Measurements from ENCODE around the gene ABHD6.
"Not testable (repeated sequence)": the region's sequence is repeated elsewhere in the genome, so short reads cannot be mapped to it uniquely, and the experiment has no call there.

ABHD6 gene

DNA sequence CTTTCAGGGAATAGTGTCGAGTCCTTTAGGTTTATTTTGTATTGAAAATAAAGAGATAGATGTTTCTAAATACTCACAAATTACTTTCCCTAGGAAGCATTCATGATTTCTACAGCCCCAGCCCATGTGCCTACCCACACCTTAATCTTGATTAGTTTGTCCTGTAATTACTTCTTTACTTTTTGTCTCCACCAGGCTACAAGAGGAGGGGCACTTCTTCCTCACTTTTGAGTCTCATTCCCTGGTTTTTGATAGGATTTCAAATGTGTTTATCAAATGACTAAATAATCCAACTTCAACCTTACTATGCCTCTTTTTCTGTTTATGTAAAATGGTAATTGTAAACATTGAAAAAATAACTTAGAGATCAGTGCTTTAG lies 96.9 kb downstream of the ABHD6 start:
- Histone ChIP-seq H3K4me3 (ENCODE audit: low read depth, low read length) (no peak overlapping the region), H3K27me3 (ENCODE audit: control insufficient read depth, insufficient read depth, low read length) (peaks cover 13% of the 10 kb centered on the region), H3K4me1 (ENCODE audit: control insufficient read depth, insufficient read depth, low read length) (peaks cover 11% of the 10 kb centered on the region; the same call in 1 of the 2 replicates), H3K36me3 (ENCODE audit: control insufficient read depth, insufficient read depth, low read length) (no peaks in the 10 kb centered on the region), H3K9me3 (ENCODE audit: control insufficient read depth, insufficient read depth, low read depth, low read length) (no peaks in the 10 kb centered on the region), H3K9ac (ENCODE audit: low read length) (no peak overlapping the region), H3K27ac (ENCODE audit: low read depth, low read length) (no peak overlapping the region)

DNA sequence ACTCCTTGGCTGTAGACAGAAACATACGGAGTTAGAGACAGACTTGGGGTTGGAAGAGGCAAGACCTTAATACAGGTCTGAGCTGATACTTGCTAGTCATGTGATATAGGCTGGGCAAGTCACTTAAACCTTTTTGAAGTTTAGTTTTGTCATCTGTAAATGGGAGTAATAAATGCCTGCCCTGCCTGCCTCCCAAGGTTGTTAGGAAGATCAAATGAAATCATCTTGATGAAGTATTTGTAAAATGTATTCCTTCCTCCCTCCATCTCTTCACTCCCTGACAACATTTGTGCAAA lies 98.0 kb downstream of the ABHD6 start:
- H3K9ac ChIP-seq (ENCODE audit: low read length) = no peak overlapping the region
- peaks cover 11% of the 10 kb centered on the region; the same call in 1 of the 2 replicates for H3K4me1 ChIP-seq (ENCODE audit: control insufficient read depth, insufficient read depth, low read length)

DNA sequence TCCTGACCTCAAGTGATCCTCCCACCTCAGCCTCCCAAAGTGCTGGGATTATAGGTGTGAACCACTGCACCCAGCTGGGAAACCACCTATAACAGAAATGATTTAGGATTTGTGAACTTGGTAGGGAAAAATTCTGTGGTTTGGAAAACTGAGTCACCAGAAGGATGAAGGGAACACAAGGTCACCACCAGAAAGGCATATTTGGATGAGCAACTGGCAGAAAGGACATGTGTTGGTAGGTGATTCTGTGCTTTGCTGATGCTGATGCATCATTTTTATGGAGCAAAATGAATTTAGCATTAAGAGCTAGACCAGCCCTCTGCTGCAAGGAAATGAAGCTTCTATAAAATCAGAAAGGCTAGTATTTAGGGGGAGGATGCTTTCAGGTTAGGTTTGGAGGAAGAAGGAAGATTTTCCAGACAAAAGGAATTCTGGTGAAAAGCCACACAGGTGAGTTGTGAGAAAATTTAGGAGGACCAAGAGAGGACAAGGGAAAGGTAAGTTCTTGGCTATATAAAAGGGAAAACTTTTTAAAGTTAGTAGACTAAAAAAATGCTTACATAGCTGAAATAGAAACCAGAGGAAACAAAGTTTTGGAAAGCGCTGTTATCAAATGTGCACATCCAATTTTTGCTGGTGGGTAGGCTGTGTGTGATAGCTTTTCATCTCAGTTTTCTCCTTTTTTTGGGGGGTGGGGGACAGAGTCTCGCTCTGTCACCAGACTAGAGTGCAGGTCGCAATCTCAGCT lies 98.7 kb downstream of the ABHD6 start:
- peaks cover 13% of the 10 kb centered on the region for H3K27me3 ChIP-seq (ENCODE audit: control insufficient read depth, insufficient read depth, low read length)
- no peak overlapping the region for H3K4me3 ChIP-seq (ENCODE audit: low read depth, low read length)
- no peak overlapping the region for H3K27ac ChIP-seq (ENCODE audit: low read depth, low read length)
- no peaks in the 10 kb centered on the region for H3K9me3 ChIP-seq (ENCODE audit: control insufficient read depth, insufficient read depth, low read depth, low read length)
- H3K36me3 ChIP-seq (ENCODE audit: control insufficient read depth, insufficient read depth, low read length) = no peaks in the 10 kb centered on the region
- H3K4me1 ChIP-seq (ENCODE audit: control insufficient read depth, insufficient read depth, low read length) = peaks cover 11% of the 10 kb centered on the region; the same call in 1 of the 2 replicates
- H3K9ac ChIP-seq (ENCODE audit: low read length) = no peak overlapping the region

More for the DNA sequence above, 98.0 kb downstream of the ABHD6 start:
- Histone ChIP-seq H3K9me3 (ENCODE audit: control insufficient read depth, insufficient read depth, low read depth, low read length) (no peaks in the 10 kb centered on the region), H3K4me3 (ENCODE audit: low read depth, low read length) (no peak overlapping the region), H3K27ac (ENCODE audit: low read depth, low read length) (no peak overlapping the region), H3K36me3 (ENCODE audit: control insufficient read depth, insufficient read depth, low read length) (no peaks in the 10 kb centered on the region), H3K27me3 (ENCODE audit: control insufficient read depth, insufficient read depth, low read length) (peaks cover 13% of the 10 kb centered on the region)

DNA sequence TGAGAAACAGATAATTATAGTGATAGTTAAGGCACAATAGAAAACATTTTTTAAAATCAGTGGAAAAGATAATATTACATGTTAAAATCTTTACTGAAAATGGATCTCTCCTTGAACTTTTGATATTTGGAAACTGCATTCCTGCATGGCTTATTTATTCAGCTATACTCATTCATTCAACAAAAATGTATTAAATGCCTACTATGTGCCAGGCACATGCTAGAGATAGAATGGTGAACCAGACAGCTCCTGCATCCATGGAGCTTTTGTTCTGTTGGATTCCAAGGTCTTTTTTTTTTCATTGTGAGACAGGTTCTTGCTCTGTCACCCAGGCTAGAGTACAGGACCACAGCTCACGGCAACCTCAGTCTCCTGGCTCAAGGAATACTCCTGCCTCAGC lies 99.6 kb downstream of the ABHD6 start:
- Histone ChIP-seq H3K9ac (ENCODE audit: low read length) (no peak overlapping the region), H3K36me3 (ENCODE audit: control insufficient read depth, insufficient read depth, low read length) (no peaks in the 10 kb centered on the region), H3K9me3 (ENCODE audit: control insufficient read depth, insufficient read depth, low read depth, low read length) (no peaks in the 10 kb centered on the region), H3K4me1 (ENCODE audit: control insufficient read depth, insufficient read depth, low read length) (peaks cover 8% of the 10 kb centered on the region; the same call in 1 of the 2 replicates), H3K27me3 (ENCODE audit: control insufficient read depth, insufficient read depth, low read length) (peaks cover 7% of the 10 kb centered on the region), H3K4me3 (ENCODE audit: low read depth, low read length) (no peak overlapping the region), H3K27ac (ENCODE audit: low read depth, low read length) (no peak overlapping the region)

DNA sequence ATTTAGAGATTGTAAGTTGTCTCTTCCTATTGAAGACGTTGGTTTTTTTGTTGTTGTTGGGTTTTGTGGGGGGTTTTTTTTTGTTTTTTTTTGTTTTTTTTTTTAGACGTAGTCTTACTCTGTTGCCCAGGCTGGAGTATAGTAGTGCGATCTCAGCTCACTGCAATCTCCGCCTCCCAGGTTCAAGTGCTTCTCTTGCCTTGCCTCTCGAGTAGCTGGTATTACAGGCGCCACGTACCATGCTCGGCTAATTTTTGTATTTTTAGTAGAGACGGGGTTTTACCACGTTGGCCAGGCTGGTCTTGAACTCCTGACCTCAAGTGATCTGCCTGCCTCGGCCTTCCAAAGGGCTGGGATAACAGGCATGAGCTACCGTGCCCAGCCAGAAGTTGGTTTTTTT lies 101.6 kb downstream of the ABHD6 start:
- not testable (repeated sequence) for H3K4me1 ChIP-seq (ENCODE audit: control insufficient read depth, insufficient read depth, low read length); H3K4me3 ChIP-seq (ENCODE audit: low read depth, low read length); H3K27ac ChIP-seq (ENCODE audit: low read depth, low read length); H3K9ac ChIP-seq (ENCODE audit: low read length); H3K27me3 ChIP-seq (ENCODE audit: control insufficient read depth, insufficient read depth, low read length); H3K9me3 ChIP-seq (ENCODE audit: control insufficient read depth, insufficient read depth, low read depth, low read length); H3K36me3 ChIP-seq (ENCODE audit: control insufficient read depth, insufficient read depth, low read length)

DNA sequence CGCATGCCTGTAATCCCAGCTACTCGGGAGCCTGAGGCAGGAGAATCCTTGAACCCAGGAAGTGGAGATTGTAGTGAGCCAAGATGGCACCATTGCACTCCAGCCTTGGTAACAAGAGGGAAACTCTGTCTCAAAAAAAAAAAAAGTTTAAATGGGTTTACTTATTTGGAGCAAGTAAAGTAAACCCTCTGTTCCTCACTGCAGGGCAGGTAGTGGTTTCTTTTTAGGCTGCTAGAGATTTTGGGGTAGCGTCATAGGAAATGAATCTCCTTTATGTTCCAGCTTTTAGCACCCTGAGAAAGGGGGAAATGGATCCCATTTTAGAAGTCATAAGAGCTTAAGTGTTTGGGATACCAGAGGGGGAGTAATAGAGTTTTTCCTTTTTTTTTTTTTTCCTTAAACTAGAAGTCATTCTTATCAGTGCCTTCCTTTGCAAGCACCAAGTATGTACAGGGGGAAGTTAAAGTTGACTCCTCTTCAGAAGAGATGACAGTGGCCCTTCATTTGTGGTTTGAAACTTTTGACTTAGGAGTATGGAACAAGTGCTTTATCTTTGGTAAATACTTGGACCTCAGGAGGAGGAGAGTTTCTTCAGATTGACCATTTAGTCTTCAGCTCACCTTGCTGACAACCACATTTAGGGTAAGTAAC lies 103.1 kb downstream of the ABHD6 start:
- H3K27me3 ChIP-seq (ENCODE audit: control insufficient read depth, insufficient read depth, low read length) = no peaks in the 10 kb centered on the region
- no peak overlapping the region for H3K9ac ChIP-seq (ENCODE audit: low read length)
- H3K27ac ChIP-seq (ENCODE audit: low read depth, low read length) = no peak overlapping the region
- H3K36me3 ChIP-seq (ENCODE audit: control insufficient read depth, insufficient read depth, low read length) = no peaks in the 10 kb centered on the region
- H3K9me3 ChIP-seq (ENCODE audit: control insufficient read depth, insufficient read depth, low read depth, low read length) = no peaks in the 10 kb centered on the region
- H3K4me3 ChIP-seq (ENCODE audit: low read depth, low read length) = no peak overlapping the region
- H3K4me1 ChIP-seq (ENCODE audit: control insufficient read depth, insufficient read depth, low read length) = no peaks in the 10 kb centered on the region

DNA sequence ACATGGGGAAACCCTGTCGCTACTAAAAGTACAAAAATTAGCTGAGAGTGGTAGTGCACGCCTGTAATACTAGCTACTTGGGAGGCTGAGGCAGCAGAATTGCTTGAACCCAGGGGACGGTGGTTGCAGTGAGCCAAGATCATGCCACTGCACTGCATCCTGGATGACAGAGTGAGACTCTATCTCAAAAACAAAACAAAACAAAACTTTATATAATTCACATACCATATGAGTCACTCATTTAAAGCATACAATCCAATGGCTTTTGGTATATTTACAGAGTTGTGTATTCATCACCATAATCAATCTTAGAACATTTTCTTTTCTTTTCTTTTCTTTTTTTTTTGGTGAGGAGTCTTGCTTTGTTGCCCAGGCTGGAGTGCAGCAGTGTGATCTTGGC lies 103.8 kb downstream of the ABHD6 start:
- Histone ChIP-seq H3K4me1 (ENCODE audit: control insufficient read depth, insufficient read depth, low read length) (no peaks in the 10 kb centered on the region), H3K36me3 (ENCODE audit: control insufficient read depth, insufficient read depth, low read length) (no peaks in the 10 kb centered on the region), H3K27ac (ENCODE audit: low read depth, low read length) (no peak overlapping the region)

DNA sequence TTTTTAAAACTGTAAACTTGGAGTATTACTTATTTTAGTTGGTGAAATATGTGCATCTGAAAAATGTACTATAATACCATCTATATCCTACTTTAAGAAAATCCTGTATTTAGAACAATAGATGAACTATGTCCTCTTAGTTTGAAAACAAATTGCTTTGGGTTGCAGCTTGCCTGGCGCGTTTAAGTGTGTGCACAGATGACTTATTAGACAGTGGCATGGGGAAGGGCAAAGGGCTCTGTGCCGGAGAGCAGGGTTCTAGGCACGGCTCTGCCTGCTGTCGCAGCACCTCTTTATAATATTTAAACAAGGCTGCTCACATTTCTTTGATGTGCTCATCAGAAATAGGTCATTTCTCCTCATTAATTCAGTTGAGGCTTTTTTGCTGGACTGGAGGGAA lies 105.1 kb downstream of the ABHD6 start:
- Histone ChIP-seq H3K27ac (ENCODE audit: low read depth, low read length) (no peak overlapping the region), H3K4me3 (ENCODE audit: low read depth, low read length) (no peak overlapping the region), H3K9me3 (ENCODE audit: control insufficient read depth, insufficient read depth, low read depth, low read length) (no peaks in the 10 kb centered on the region), H3K27me3 (ENCODE audit: control insufficient read depth, insufficient read depth, low read length) (no peaks in the 10 kb centered on the region), H3K4me1 (ENCODE audit: control insufficient read depth, insufficient read depth, low read length) (no peaks in the 10 kb centered on the region), H3K36me3 (ENCODE audit: control insufficient read depth, insufficient read depth, low read length) (no peaks in the 10 kb centered on the region), H3K9ac (ENCODE audit: low read length) (no peak overlapping the region)

More for the DNA sequence above, 103.8 kb downstream of the ABHD6 start:
- H3K27me3 ChIP-seq (ENCODE audit: control insufficient read depth, insufficient read depth, low read length) = no peaks in the 10 kb centered on the region
- no peak overlapping the region for H3K4me3 ChIP-seq (ENCODE audit: low read depth, low read length)
- H3K9me3 ChIP-seq (ENCODE audit: control insufficient read depth, insufficient read depth, low read depth, low read length) = no peaks in the 10 kb centered on the region
- H3K9ac ChIP-seq (ENCODE audit: low read length) = no peak overlapping the region
